ENCODE results near the gene ZNF521.

Gene ZNF521

DNA sequence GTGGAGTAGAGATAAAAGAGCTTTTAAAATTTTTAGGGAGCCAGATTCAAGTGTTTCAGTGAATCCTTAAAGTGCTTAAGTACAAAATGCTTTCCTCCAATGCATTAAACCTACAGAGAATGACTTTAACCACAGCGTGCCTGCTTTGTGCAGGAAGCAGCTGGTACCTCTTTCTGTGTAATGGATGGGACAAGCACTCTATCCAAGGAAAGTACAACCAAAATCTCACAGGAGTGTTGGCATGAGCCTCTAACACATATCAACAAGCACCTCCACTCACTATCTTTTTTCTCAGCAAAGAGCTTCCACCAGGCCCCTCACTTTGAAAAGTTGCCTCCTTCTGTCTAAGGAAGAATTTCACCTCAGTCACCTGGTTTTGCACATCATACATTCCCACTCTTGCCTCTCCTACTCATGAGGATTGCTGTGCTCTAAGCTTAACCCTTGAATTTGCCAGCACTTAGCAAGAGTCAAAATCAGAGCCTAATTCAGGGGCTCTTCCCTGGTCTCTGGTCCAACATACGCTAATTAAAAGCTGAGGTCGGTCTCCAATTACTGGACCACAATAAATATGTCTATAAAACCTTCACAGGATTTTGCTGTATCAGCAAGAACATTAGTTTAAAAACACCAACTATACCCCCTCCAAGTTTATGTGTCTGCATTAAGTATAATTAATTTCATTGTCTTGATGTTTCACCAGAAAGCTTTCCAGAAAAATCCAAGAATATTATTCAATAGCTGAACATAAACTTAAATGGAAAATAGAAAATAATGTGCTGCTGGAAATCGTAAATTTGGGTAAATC is 68.9 kb downstream of the ZNF521 start:
- no peak for TF ChIP-seq ZFX (IDR thresholded peaks at IDR 0.05; ENCODE audit: borderline replicate concordance)
- TF ChIP-seq, protein P1, sequence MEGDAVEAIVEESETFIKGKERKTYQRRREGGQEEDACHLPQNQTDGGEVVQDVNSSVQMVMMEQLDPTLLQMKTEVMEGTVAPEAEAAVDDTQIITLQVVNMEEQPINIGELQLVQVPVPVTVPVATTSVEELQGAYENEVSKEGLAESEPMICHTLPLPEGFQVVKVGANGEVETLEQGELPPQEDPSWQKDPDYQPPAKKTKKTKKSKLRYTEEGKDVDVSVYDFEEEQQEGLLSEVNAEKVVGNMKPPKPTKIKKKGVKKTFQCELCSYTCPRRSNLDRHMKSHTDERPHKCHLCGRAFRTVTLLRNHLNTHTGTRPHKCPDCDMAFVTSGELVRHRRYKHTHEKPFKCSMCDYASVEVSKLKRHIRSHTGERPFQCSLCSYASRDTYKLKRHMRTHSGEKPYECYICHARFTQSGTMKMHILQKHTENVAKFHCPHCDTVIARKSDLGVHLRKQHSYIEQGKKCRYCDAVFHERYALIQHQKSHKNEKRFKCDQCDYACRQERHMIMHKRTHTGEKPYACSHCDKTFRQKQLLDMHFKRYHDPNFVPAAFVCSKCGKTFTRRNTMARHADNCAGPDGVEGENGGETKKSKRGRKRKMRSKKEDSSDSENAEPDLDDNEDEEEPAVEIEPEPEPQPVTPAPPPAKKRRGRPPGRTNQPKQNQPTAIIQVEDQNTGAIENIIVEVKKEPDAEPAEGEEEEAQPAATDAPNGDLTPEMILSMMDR (IDR thresholded peaks at IDR 0.05) = no peak
- no peak overlapping the region for H3K27ac ChIP-seq

DNA sequence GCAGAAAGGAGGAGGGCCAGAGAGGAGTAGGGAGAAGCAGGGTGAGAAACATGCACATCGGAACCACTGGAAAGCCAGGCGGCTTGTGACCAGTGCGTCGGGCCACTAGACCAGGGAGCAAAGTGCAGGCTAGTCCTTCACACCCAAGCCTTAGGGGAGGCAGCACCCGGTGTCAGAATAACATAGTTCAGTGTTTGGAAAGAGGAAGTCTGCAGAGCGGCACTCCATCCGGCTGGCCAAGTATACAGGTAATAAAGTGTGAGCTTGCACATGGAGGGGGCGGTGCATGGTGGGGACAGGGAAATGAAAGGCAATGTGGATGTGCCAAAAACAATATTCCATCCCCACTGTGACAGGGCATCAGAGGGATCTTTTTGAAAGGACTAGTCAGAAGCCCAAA is 69.7 kb downstream of the ZNF521 start:
- H3K27ac ChIP-seq = no peak overlapping the region
- TF ChIP-seq ZFX (IDR thresholded peaks at IDR 0.05; ENCODE audit: borderline replicate concordance) = no peak
- TF ChIP-seq, protein P1 (IDR thresholded peaks at IDR 0.05) = no peak

DNA sequence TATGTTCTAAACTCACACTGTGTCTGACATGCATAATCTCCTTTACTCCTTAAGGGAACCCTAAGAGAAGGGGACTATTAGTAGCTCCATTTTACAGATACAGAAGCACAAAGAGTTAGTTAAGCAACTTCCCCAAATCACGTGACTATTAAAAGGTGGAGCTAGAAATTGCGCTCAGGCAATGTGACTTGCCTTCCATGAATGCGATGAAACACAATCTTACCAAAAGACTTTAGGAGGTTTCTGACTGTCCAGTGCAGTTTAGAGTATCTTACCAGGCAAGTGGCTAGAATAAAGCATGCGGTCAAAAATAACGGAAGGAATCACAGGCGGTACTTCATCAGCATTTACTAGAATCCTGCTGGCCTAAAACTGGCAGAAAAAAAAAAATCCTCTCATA is 70.4 kb downstream of the ZNF521 start:
- H3K27ac ChIP-seq = no peak overlapping the region
- TF ChIP-seq, protein P1 (IDR thresholded peaks at IDR 0.05) = no peak
- no peak for TF ChIP-seq ZFX (IDR thresholded peaks at IDR 0.05; ENCODE audit: borderline replicate concordance)

DNA sequence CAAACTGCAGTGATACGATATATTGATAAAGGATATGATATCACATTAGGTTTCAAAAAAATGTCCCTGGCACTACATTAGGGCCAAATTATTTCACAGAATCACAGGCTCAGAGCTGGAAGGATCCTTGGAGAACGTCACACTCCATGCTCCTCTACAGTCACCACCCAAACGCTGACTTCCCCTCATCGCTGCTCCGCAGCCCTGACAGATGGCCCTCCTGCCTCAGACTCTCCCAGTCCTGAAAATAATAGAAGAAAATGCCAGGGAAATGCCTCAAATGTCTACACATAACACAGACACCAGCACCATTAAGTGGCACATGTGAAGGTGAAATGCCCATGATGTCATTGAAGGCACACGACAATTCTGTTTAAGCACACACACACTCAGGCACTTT is 72.0 kb downstream of the ZNF521 start:
- no peak for TF ChIP-seq ZFX (IDR thresholded peaks at IDR 0.05; ENCODE audit: borderline replicate concordance)
- TF ChIP-seq, protein P1 (IDR thresholded peaks at IDR 0.05) = no peak
- H3K27ac ChIP-seq = no peak overlapping the region

DNA sequence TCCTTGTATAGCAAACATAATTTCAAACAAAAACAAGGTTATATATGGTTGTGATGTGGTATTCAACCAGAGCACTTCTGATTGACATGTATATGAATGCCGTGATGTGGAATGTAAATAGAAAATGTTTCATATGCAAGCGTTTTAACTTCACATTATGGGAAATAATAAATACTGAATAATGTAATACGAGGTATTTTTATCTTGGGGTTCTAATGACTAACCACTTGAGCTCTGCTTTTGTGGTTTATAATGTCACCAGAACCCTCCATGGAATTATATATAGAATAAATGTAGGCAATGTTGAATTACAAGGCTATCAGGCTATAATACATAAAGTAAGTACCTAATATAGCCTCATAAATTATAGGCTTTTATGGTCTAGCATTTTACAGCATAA is 72.4 kb downstream of the ZNF521 start:
- TF ChIP-seq, protein P1 (IDR thresholded peaks at IDR 0.05) = no peak
- TF ChIP-seq ZFX (IDR thresholded peaks at IDR 0.05; ENCODE audit: borderline replicate concordance) = no peak
- H3K27ac ChIP-seq = no peak overlapping the region

DNA sequence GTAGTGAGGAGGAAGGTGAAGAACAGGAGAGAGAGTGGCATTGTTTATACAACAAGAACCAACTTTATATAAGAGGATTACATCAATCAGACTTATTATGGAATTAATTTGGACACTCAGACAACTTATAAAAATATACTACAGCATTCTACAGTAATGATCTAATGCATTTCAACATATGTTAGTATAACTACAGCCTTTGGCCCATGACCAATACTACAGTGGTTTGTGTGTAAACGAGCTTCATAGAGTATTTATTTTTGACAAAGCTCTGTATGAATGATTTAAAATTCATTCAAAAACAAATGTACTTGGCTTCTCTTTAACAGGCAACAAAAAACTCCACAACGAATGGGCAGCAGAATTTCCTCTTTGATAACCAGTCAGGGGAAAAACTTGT is 72.8 kb downstream of the ZNF521 start:
- no peak for TF ChIP-seq ZFX (IDR thresholded peaks at IDR 0.05; ENCODE audit: borderline replicate concordance)
- TF ChIP-seq, protein P1 (IDR thresholded peaks at IDR 0.05) = no peak
- H3K27ac ChIP-seq = no peak overlapping the region

DNA sequence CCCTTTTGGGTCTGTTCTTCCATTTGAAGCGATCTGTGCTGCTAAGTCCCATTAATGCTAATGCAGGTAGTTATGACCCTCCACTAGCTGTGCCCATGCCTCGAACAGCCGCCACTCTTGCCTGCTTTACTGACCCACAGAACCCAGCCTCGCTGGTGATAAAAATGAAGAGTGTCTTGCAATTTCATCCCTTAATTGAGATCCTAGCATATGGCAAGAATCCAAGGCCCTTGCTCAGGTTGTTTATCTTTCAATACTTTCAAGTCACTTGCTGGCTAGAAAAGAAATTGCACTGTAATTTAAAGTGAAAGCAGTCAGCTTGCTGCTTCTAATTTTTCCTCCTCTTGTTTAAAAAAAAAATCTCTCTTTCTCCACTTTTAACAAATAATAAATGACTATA is 73.6 kb downstream of the ZNF521 start:
- no peak for TF ChIP-seq ZFX (IDR thresholded peaks at IDR 0.05; ENCODE audit: borderline replicate concordance)
- TF ChIP-seq, protein P1 (IDR thresholded peaks at IDR 0.05) = no peak
- no peak overlapping the region for H3K27ac ChIP-seq

Measured in 22Rv1 (cell line).